Dedifferentiated amniotic fluid mesenchymal stem cell (primary cell): ENCODE results near the gene ADAMTS9.
A peak's percentile ranks its signal among the peaks of the same experiment; 100 is the strongest.

Source experiments
- DNase-seq: peaks from one replicate; pipeline ENCODE4 v3.0.0-alpha.2; 2016; ENCODE audit errors: extremely low spot score

ADAMTS9 gene

DNA sequence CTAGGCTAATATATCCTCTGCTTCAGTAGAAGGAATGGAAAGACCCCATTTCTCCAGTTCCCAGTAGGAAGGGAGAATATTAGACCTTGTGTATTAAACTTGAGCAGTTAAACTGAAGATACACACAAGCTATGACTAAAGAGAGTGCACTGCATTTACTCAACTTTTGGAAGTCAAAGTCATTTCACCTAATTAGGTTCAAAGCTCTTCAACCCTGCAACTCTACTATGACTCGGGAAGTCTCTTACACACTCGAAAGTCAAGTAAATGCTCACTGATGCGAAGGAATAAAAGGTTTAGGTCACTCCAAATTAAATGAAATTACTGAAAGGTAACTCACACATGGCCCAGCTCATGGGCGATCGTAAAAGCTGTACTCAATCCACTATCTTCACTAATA, 33.8 kb downstream of the ADAMTS9 start:
- no peak for DNase-seq

DNA sequence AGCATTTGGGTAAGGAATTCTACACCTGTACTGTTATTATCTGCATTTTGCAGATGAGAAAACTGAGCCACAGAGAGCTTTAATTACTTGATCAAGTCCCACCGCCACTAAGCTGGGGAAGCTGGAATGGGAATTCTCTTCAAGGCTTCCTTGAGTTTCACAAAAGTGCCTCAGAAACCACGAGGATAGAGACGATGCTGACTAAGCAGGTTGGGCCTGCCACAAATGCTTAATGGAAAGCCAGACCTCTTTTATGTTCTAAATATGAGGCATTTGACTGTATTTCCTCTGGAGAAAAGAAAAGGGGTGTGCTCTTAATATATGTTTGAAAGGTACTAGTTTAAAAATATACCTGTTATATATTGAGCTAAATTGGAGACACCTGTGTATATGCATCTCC, 34.7 kb downstream of the ADAMTS9 start:
- no peak for DNase-seq

DNA sequence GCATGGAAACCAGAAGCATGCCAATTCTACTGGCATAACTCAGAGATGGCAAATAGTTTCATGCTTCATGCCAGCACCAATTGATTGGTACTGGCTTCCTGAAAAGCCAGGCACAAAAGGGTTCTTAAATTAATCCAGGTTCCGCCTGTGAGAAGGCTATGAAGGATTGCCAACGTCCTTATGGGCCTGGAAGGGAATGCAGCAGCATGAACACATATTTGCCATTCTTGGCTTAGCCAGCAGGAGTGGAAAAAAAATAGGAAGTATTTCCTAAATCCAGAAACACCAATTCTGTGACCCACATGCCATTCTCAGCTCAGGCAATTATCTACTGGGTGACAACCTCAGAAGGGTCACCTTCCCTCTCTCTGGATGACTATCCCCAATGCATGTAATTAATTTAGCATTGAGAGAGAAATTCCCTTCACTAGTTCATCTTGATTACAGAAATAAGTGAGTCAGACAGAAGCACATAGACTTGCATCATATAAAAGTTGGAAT, 36.0 kb downstream of the ADAMTS9 start:
- DNase-seq = peak; percentile 46

DNA sequence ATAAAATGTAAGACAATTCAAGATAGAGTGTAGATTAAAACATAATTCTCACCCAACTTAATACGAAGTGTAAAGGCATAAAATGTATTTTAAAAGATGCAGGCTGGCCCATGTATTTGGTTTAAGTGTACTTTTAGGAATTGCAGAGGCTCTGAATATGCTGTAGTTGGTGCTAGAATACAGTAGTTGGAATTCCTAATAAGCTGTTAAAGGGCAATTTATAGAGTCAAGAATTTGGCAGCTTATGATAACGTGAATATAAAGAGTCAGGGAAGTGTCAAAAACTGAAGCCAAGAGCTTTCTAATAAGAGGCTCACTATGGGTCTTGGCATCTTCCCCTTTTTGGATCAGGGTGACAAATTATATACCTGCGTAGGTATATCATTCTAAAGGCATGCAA, 36.5 kb downstream of the ADAMTS9 start:
- DNase-seq = no peak

DNA sequence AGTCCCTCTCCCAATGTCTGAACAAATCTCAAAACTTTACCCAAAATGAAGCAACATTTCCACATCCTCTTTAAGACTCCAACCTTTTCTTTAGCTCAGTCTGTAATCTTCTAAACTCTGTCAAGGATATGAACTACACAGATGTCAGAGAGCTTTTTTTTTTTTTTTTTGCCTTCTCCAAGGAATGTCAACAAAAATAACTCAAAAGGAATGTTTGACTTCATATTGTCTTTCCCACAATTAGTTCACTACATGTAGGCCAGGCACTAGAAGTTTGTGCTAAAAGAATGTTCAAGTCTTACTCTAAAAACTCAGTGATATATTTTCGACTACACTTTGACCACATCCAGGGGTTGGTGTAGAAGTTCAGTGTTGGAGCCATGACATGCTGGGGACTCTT, 37.1 kb downstream of the ADAMTS9 start:
- DNase-seq = peak; percentile 71

DNA sequence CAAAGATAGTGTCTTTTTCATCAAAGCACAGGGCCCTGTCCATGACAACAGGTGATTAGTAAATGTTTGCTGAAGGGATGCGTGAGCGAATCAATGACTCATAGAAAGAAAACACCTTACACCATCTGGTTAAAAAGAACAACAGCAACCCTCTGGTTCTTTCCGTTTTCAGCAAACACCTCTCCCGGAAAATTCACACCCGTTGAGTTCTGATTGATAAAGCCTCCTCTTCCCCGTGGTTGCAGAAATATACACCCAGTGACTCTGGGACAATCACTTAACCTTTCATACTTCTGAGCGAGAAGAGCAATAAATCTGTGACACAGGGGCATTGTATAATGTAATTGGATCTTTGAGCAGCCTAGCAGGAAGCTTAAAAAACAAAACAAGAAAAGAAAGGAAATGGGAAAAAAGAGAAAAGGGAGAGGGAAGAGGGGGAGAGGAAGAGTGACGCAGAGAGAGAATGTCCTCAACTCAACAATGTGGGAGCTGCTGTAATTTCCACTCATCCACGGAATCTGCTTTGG, 37.6 kb downstream of the ADAMTS9 start:
- DNase-seq = no peak

DNA sequence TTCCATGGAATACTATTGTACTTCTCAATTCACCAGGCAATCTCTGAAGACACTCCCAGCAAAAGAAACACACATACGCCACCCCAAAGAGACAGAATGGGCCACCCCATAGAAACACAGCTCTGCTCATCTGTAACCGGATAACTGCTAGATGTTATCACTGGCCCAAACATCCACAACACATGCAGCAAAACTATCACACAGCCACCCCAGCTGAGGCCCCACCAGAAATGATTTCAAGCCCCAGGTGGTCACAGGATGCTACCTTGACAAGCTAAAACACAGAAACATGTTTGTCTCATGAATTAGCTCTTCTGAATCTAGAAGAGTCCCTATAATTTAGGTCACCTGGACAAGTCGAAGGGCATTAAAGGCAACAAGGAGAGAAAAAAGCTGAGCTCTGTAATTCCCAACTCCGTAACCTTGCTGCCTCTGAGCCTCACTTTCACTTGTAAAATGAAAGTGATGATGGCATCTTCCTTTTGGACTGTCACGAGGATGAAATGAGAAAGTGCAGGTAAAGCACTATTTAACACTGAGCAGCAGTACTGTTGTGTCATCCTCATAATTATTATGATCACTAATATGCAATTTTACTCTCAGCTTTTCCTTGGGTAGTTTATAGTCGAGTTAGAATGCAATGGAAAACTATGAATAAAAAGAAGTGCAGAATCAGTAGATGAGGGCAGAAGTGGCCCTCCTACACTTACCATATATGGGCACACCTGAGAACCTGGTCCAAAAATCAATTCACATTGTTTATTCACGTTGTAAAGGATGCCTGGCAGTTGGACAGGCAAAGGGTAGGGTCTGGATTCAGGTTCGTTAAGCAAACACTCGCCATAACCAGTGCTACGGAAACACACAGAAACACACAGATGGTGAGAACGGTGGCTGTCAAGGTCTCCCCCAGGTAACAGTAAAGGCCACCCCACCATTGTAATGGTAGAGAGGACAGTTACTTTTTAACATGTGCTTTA, 38.6 kb downstream of the ADAMTS9 start:
- DNase-seq = no peak

DNA sequence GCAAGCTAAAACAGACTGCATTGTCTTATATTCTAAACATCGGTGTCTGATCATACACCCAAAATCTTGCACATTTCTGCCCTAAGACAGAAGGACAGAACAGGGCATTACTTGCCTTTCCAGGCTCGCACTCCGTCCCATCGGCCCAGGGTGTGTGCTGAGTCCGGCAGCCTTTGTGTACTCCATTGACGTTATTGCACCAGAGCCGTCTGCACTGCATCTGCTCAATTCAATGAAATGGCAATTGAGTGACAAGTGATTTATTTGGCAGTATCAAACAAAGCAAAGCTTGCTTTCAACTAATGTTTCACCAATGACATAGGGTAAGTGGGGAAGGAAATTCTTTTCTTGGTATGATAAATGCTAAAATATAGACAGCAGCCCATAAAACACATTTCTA, 40.0 kb downstream of the ADAMTS9 start:
- DNase-seq = no peak

DNA sequence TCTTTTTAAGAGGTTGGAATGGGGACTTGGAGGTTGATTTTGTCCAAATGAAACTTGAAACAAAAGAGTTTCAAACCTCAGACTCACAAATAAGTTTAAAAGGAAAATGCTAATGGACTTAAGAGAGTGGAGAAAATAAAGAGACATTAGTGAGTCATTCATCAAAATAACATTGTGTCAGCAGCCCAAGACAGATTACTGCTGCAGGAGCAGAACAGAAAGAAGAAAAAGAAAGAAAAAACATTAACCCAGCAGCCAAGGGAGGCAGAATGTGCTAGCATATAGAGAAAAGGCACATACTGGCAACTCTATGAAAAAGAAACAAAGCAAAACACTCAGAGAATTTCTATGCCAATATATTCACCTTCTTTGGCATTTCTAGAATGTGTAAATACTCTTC, 42.6 kb downstream of the ADAMTS9 start:
- no peak for DNase-seq

DNA sequence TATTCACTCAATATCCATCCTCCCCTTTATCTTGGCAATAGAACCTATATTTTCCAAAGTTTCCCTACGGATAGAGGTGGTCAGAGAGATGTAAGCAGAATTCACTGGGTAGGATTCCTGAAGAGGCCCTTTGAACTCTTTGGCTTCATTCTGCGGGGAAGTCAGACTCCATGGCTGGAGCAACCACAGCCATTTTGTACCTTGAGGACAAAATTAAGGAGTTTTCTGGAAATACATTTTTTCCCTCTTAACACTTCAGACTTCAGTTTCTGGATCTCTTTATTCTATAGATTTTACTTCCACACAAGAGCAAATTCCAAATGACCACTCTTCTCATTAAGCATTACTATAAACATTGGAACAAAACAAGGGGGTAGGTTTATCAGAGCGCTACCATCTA, 43.3 kb downstream of the ADAMTS9 start:
- DNase-seq = no peak

DNA sequence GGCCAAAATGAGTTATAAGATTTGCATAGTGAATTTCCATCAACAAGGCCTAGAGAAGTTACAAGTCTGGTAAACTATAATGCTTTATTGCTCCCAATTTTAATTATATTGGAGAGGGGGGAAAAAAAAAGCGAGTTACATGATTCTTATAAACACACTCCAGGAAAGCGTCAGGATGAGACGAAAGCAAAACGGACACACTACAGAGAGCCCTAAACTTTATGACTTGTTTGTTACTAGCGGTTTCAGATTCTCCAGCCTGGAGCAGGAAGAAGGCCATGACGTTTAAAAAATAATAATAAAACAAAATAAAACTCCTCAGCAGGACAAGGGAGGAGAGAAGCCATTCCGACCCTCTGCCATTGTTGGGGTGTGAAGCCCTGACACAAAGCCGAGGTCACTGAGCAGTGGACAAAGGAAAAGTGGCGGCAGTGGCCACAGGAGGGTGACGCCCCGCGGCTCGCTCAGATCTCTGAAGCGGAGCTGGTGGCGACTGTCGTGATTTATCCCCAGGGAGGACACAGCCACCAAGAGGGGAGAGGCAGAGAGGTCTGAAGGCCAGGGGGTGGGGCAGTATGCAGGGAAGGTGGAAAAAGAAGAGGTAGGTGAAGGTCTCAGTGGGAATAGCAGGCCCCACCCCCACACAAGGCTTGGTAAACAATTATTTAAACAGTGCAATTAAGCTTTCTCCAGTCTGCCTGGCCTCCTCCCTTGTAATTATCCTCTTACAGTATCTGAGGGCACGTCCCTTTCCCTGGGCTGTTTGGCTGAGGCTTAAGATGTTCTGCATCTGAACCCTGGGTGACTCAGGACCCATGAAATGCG, 45.3 kb downstream of the ADAMTS9 start:
- DNase-seq = no peak

DNA sequence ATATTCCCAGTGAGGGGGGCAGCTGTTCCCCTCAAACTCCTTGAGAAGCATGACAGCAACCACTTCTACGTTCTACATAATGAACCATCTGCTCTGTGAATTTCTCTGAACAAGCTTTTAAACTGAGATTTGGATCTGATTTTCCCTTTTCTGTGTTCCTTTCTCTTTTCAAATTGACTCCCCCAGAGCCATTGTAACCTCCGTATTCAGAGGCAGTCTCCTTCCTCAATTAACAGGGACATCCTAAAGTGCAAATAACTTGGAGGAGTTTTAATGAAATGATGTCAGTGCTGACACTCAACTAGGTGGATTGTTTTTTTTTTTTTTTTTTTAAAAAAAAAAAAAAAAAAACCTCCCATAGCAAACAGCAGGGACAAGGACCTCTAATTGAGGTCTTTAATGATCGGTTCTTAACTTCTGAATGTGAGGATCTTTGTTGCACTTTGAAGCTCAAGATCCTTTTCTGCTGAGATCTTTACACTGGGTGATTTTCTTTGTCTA, 48.8 kb downstream of the ADAMTS9 start:
- DNase-seq = no peak

DNA sequence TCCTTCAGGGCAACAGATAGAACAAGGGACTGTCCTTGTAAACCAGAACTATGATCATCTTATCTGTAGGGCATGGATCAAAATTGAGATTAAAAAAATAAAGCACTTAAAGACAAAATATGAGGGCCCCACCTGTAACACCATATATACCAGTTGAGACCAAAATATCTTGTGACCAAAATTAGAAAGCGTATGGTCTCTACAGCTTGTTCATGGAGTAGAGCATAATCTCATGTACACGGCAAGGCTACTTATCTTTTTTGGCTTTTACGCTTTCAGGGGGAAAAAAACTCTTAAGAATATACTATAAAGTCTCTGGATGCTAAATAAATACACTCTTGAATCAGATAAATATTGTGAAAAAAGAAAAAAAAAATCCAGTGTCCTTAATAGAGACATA, 49.3 kb downstream of the ADAMTS9 start:
- DNase-seq = no peak

DNA sequence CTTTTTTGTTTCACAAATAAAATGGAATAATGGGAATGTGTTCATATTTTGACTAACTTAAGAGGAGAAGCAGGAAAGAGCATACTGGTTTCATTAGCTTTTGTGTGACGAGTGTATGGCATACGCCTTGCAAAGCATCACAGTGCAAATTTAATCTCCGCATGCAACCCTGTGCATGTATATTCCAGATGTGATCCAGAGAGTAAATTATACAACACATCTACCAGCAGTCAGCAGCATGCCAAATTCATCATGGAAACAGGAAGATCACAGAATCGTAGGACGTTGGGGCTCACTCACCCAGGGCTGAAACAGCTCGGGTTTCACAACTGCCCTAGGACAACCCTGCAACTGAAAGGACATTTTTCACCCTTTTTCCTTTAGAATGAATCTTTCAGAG, 53.4 kb downstream of the ADAMTS9 start:
- DNase-seq = no peak

DNA sequence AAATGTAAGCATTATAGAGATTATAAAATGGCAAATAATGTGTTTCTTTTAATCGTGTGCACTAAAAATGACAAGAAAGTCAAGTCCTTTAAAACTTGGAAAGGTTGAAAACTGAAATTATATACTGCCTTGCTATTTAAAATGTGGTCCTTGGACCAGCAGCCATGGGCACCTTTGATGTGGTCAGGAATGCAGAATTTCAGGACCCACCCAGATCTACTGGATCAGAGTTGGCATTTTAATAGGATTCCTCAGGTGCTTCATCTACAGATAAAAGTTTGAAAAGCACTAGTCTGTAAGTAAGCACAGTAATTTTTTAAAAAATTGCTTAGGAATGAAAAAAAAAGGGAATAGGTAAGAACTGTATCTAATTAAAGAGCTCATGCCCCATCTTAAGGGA, 55.8 kb downstream of the ADAMTS9 start:
- no peak for DNase-seq

DNA sequence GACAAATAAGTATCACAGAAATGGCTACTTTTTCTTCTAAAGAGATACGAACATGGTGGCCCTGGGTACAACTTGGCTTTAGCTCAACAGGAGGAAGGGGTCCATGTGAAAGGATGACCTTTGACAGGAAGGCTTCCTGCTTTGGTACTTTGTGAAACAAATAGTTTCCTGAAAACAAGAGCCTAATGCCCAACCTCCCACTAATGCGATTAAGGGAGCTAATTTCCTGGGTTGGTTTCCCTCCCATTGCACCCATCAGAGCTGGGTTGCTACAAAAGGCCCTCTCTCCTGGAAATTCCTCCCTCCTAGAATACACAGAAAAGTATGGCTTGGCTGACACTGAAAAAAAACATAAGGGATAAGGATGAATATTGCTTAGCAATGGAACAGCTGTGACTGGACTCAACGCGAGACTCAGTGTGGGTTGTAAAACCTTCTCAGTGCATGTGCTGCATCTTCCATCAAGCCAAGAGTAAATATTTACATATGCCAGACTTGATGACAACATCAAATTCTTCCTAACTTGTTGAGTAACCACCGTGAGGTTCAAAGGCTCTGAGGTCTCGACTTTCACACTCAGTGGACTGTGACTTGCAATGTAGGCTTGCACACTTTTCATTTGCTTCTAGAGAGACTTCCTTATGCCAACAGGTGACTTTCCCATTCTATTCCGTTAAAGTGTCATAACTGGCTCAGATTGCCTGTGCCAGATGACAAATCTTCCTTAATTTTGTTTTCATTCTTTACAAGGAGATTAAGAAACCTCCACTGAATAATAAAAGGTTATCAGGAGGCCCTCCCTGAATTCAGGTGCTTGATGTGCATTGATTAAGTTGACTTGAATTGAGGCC, 60.1 kb downstream of the ADAMTS9 start:
- no peak for DNase-seq

DNA sequence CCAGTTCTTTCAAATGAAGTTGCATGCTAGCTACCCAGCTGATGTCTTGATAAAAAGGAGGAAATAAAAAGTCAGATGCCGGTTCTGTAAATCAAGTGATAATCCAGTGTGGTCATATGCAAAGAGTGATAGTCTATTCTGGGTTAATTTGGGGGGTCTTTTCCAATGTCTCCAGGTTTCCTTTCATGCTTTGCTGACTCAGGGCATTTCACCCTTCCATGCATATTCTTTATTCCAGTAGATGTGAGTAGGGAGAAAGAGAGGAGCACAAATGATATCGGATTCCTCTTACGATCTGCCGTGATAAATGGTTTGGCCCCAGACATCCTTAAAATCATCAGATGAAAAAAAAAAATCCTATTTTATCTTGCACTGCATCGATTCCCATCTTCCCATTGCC, 60.8 kb downstream of the ADAMTS9 start:
- DNase-seq = no peak

DNA sequence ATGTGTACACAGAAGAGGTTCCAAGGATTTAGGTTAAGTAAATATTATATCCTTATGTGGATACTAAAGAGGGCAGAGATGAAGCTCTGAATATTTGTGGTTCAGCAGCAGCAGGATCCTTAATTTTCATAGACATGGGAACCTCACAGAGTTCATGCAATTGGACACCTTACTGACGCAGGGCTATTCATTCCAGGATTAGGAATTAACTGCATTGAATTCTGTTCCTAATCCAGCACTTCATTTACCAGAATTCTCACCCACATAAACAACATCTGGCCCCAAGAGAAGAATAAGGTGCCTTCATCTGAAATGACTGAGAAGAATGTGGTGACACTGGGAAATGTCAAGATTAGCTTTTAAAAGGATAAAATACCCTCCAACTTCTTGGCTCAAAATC, 62.4 kb downstream of the ADAMTS9 start:
- DNase-seq = no peak

DNA sequence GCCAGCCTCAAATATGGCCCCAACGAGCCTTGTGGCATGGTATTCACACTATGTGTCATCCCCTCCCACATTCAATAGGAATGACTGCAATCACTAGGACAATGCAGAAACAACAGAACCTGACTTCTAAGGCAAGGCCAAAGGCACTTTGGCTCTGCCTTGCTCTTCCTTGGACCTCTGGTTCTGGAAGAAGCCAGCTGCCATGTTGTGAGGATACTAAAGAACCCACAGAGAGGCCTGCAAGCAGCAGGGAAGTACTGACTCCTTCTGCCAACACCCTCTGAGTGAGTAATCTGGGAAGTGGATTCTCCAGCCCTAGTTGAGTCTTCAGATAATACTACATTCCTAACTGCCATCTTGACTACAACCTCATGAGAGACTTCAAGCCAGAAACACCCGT, 64.7 kb downstream of the ADAMTS9 start:
- no peak for DNase-seq

DNA sequence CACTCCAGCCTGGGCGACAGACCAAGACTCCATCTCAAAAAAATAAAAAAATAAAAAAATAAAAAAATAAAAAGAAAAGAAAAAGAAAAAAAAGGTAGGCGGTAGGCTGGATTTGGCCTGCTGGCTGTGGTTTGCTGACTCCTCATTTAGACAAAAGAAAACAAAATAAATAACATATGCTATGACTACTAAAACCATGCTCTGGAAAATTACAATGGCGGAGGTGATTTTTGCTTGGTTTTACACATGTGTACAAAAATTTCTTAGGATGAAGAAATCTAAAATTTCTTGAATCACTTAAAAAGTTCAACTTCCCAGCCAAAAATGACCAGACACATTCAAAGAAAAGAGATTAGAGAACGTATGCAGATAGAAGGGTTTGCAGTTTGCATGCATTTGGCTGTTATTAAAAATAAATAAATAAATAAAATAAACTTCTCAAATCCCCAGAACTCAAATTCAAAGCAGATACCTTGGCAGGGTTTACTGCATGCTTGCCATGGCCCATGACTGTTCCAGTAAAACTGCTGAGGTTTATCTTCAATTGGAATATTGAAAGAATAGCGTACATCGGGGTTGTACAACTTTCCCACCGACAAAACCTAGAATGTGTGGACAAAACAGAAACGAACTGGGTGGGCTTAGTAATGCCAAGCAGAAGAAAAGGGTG, 65.9 kb downstream of the ADAMTS9 start:
- no peak for DNase-seq

DNA sequence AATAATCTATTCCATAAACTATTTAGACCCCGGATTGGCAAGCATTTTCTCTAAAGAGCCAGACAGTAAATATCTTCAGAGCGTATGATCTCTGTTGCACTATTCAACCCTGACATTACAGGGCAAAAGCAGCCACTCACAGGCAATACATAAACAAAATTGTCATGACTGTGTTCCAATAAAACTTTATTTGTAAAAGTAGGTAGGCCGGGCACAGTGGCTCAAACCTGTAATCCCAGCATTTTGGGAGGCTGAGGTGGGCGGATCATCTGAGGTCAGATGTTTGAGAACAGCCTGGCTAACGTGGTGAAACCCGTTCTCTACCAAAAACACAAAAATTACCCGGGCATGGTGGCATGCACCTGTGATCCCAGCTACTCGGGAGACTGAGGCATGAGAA, 66.5 kb downstream of the ADAMTS9 start:
- DNase-seq = no peak
